ENCODE data around the gene DNAJC2. TPM values are rescaled to one million over a fixed set of nuclear protein-coding genes. Genes with fewer than 3 reads are reported as not detected.

Gene DNAJC2
- total and polyA plus RNA-seq, 2 donors: 26.5 to 35.8 TPM

DNA sequence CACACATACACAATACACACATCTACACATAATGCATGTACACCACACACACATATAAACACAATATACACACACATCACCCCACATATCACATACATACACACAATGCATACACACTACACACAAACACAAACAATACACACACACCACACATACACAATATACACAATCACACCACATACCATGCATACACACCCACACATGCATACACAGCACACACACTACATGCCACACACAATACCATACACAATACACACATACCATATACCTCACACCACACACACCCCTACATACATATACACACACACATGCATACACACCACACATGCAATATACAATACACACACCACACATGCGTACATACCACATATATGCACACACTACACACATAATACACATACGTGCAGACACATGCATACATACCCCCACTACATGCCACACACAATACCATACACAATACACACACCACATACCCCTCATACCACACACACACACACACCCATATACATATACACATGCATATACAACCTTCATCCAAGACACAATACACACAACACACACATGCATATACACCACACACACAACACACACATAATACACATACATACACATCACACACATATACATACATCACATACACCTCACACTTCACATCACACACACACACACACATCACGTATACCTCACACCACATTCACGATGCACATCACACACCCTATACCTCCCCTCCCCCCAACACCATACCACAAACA lies 36.9 kb upstream of the DNAJC2 start:
- no peak for DNase-seq (ENCODE audit: low read depth in 6 of 9, low spot score in 9 of 9)
- H3K27ac ChIP-seq (ENCODE audit: low read depth in 1 of 2, low read length in 1 of 2): no peak overlapping the region
- 97% methylated on average over 4 of the region's 4 CpGs for WGBS
- H3K27me3 ChIP-seq (ENCODE audit: control insufficient read depth in 2 of 2, insufficient read depth in 1 of 2, low read length in 1 of 2): no peaks in the 10 kb centered on the region
- no peaks in the 10 kb centered on the region for H3K9me3 ChIP-seq (ENCODE audit: control insufficient read depth in 2 of 2, insufficient read depth in 1 of 2, low read length in 1 of 2)
- H3K4me1 ChIP-seq (ENCODE audit: control insufficient read depth in 2 of 2, insufficient read depth in 2 of 2, low read length in 2 of 2): no peaks in the 10 kb centered on the region
- no peak overlapping the region for H3K4me3 ChIP-seq (ENCODE audit: low read length in 2 of 2)
- H3K36me3 ChIP-seq (ENCODE audit: control insufficient read depth in 2 of 2, insufficient read depth in 2 of 2, low read length in 1 of 2): no peaks in the 10 kb centered on the region

DNA sequence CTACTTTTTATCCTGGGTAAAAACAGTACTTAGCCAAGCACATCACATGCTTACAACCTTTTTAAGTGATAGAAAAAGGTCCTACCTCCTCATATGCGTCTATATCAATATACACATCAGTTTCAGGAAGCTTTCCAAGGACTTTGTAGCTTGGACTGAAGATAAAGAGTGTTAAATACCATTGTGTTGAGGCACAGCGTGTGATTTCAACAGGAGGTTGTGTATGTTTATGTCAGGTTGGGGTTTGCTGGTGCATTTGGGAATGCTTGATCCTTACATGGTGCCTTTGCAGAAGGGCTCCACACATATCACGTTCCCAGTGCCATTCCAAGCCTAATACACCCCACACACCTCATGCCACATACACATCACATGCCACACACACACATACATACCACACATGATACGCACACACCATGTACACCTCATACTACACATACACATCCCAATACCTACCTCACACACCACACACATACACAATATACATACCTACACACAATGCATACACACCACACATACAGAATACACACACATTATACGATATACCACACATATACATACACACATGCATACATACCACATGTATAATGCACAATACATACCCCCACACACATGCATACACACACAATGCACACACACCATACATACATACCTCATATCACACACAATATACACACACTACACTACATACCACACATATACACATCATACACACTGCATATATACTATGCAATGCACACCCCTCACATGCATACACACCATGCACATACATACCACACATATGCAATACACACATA lies 36.0 kb upstream of the DNAJC2 start:
- H3K4me3 ChIP-seq (ENCODE audit: low read length in 2 of 2): no peak overlapping the region
- no peak overlapping the region for H3K27ac ChIP-seq (ENCODE audit: low read depth in 1 of 2, low read length in 1 of 2)
- no peaks in the 10 kb centered on the region for H3K36me3 ChIP-seq (ENCODE audit: control insufficient read depth in 2 of 2, insufficient read depth in 2 of 2, low read length in 1 of 2)
- H3K27me3 ChIP-seq (ENCODE audit: control insufficient read depth in 2 of 2, insufficient read depth in 1 of 2, low read length in 1 of 2): no peaks in the 10 kb centered on the region
- no peaks in the 10 kb centered on the region for H3K4me1 ChIP-seq (ENCODE audit: control insufficient read depth in 2 of 2, insufficient read depth in 2 of 2, low read length in 2 of 2)
- no peak for DNase-seq (ENCODE audit: low read depth in 6 of 9, low spot score in 9 of 9)
- 85% methylated on average over 5 of the region's 5 CpGs for WGBS
- no peaks in the 10 kb centered on the region for H3K9me3 ChIP-seq (ENCODE audit: control insufficient read depth in 2 of 2, insufficient read depth in 1 of 2, low read length in 1 of 2)

DNA sequence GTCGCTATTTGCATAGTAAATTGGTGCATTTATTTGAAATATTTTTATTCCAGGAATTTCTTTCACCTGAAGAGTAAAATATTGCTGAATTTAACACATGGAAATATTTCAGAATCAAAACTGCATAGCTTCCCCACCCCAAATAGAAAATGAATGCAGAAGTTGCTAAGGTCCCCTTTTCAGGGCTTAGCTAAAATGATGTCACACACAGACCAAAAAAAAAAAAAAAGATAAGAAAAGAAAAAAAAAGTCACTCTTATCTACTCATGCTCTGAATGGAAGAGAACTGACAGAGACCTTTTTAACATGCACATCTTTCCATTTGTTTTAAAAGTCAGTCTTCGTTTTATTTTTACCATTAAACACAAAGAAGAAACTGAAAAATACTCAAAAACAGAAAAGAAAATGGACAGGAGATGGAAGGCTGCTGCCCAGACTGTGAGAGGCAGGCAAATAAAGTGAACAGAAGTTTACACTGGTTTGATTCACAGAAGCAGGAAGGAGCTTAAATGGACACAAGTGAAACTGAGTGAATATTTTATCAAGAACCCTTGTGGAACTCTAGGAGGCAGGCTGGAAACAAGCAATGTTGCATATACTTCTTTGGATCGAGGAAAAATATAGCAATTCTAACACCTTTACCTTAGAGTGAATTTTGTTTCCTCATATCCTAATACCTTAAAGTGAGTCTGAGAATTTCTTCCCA lies 34.9 kb upstream of the DNAJC2 start:
- Histone ChIP-seq H3K4me3 (ENCODE audit: low read length in 2 of 2) (no peak overlapping the region), H3K27me3 (ENCODE audit: control insufficient read depth in 2 of 2, insufficient read depth in 1 of 2, low read length in 1 of 2) (no peaks in the 10 kb centered on the region), H3K36me3 (ENCODE audit: control insufficient read depth in 2 of 2, insufficient read depth in 2 of 2, low read length in 1 of 2) (no peaks in the 10 kb centered on the region), H3K9me3 (ENCODE audit: control insufficient read depth in 2 of 2, insufficient read depth in 1 of 2, low read length in 1 of 2) (no peaks in the 10 kb centered on the region), H3K27ac (ENCODE audit: low read depth in 1 of 2, low read length in 1 of 2) (no peak overlapping the region), H3K4me1 (ENCODE audit: control insufficient read depth in 2 of 2, insufficient read depth in 2 of 2, low read length in 2 of 2) (no peaks in the 10 kb centered on the region)
- WGBS: 89% methylated on average over 3 of the region's 3 CpGs
- DNase-seq (ENCODE audit: low read depth in 6 of 9, low spot score in 9 of 9): no peak

DNA sequence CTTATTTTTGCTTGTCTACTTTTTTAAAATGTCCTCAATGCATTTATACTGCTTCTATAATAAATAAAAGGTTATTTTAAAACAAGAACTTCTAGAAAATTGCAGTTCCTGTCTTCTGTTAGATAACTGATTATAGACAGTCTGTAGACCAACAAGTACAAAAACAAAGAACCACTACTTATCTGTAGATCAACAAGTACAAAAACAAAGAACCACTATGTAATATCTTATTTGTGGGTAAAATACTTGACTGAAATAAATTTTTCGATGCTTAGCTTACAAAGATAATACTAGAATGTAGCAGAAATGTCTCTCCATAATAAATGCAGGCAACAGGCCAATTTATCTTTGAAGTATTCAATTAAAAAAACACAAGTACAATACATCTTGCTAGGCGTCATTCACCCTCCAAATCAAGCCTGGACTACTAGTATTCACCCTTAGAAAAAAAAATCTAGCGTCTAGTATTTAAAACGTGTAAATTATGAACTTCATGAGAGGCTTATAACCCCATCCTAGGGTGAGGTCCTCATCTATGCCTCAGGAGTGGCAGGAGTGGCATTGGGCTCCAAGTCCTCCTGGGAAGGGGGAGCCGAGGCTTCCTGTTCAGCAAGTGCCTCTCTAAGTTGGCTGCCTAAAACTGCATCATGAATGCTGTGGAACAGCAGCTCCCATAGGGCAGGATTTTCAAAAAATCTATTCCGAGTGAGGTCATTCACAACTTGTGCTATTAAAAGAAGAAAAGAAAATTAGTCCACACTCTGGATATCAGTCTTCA lies 29.5 kb upstream of the DNAJC2 start:
- DNase-seq (ENCODE audit: low read depth in 6 of 9, low spot score in 9 of 9): no peak
- no peak overlapping the region for H3K4me3 ChIP-seq (ENCODE audit: low read length in 2 of 2)
- no peaks in the 10 kb centered on the region for H3K4me1 ChIP-seq (ENCODE audit: control insufficient read depth in 2 of 2, insufficient read depth in 2 of 2, low read length in 2 of 2)
- 74% methylated on average over 6 of the region's 6 CpGs for WGBS
- no peaks in the 10 kb centered on the region for H3K36me3 ChIP-seq (ENCODE audit: control insufficient read depth in 2 of 2, insufficient read depth in 2 of 2, low read length in 1 of 2)
- no peaks in the 10 kb centered on the region for H3K27me3 ChIP-seq (ENCODE audit: control insufficient read depth in 2 of 2, insufficient read depth in 1 of 2, low read length in 1 of 2)
- H3K9me3 ChIP-seq (ENCODE audit: control insufficient read depth in 2 of 2, insufficient read depth in 1 of 2, low read length in 1 of 2): no peaks in the 10 kb centered on the region
- H3K27ac ChIP-seq (ENCODE audit: low read depth in 1 of 2, low read length in 1 of 2): no peak overlapping the region

DNA sequence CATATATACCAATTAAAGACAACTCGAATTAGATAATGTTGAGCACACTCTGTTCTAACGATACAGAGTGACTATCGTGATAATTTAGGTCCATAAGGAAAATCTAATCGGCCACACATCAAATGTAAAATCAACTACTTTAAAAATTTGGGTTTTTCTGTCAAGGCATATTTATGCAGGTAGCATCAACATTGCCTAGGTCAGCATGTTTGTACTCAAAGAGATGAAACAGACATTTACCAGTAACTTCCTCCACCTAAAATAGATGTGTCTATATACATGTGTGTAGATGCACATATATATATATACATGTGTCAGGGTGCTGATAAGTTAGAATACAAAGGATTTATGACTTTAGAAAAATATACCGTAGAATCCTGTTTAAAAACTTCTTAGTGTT lies 24.9 kb upstream of the DNAJC2 start:
- no peak overlapping the region for H3K4me3 ChIP-seq (ENCODE audit: low read length in 2 of 2)
- H3K4me1 ChIP-seq (ENCODE audit: control insufficient read depth in 2 of 2, insufficient read depth in 2 of 2, low read length in 2 of 2): no peaks in the 10 kb centered on the region
- H3K27ac ChIP-seq (ENCODE audit: low read depth in 1 of 2, low read length in 1 of 2): no peak overlapping the region
- WGBS: over 99% methylated on average over 5 of the region's 5 CpGs
- no peaks in the 10 kb centered on the region for H3K9me3 ChIP-seq (ENCODE audit: control insufficient read depth in 2 of 2, insufficient read depth in 1 of 2, low read length in 1 of 2)
- no peak for DNase-seq (ENCODE audit: low read depth in 6 of 9, low spot score in 9 of 9)
- peaks cover 17 to 37% of the 10 kb centered on the region in 2 donors for H3K36me3 ChIP-seq (ENCODE audit: control insufficient read depth in 2 of 2, insufficient read depth in 2 of 2, low read length in 1 of 2)
- no peaks in the 10 kb centered on the region for H3K27me3 ChIP-seq (ENCODE audit: control insufficient read depth in 2 of 2, insufficient read depth in 1 of 2, low read length in 1 of 2)

DNA sequence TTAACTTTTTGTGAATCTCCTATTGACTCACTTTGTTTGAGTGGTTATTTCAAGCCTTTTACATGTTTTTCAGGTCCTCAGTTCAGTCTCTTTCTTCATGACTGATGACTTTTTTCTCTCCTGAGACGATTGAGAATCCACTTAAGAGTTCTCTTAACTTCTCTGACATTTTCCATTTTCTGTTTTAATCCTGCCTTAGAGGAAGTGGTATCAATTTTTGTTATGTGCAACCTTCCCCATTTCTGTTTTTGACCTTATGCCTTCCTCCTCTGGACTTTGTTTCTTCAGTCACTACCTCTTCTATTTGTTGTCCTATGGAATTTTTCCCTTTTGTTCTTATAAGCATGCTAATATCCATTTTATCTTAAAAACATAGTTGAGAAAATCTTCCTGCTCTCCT lies 5.2 kb upstream of the DNAJC2 start:
- Histone ChIP-seq H3K4me1 (ENCODE audit: control insufficient read depth in 2 of 2, insufficient read depth in 2 of 2, low read length in 2 of 2) (peaks cover 5 to 9% of the 10 kb centered on the region in 2 donors), H3K4me3 (ENCODE audit: low read length in 2 of 2) (no peak overlapping the region), H3K9me3 (ENCODE audit: control insufficient read depth in 2 of 2, insufficient read depth in 1 of 2, low read length in 1 of 2) (no peaks in the 10 kb centered on the region), H3K36me3 (ENCODE audit: control insufficient read depth in 2 of 2, insufficient read depth in 2 of 2, low read length in 1 of 2) (peaks cover 9 to 19% of the 10 kb centered on the region in 2 donors), H3K27me3 (ENCODE audit: control insufficient read depth in 2 of 2, insufficient read depth in 1 of 2, low read length in 1 of 2) (no peaks in the 10 kb centered on the region), H3K27ac (ENCODE audit: low read depth in 1 of 2, low read length in 1 of 2) (no peak overlapping the region)
- no peak for DNase-seq (ENCODE audit: low read depth in 6 of 9, low spot score in 9 of 9)
- 64% methylated on average over 1 of the region's 1 CpG for WGBS

DNA sequence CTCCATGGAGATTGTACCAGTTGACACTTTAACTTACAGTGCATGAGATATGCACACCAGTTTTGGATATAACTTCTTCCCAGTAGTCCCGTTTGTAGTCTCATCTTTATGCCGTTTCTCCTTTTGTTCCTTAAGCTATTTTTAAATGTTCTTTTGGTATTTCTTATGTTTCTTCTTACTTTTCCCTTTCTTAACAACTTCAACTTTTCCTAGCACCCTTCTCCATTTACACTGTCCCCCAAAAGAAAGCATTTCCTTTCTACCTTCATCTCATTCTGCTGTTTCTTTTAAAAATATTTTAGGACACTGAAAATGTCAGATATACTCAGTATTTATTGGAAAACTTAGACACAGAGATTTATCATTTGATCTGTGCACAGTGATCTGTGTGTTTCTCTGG lies 4.4 kb upstream of the DNAJC2 start:
- no peak overlapping the region for H3K27ac ChIP-seq (ENCODE audit: low read depth in 1 of 2, low read length in 1 of 2)
- H3K4me1 ChIP-seq (ENCODE audit: control insufficient read depth in 2 of 2, insufficient read depth in 2 of 2, low read length in 2 of 2): peaks cover 5 to 9% of the 10 kb centered on the region in 2 donors
- no peaks in the 10 kb centered on the region for H3K27me3 ChIP-seq (ENCODE audit: control insufficient read depth in 2 of 2, insufficient read depth in 1 of 2, low read length in 1 of 2)
- WGBS: 67% methylated on average over 2 of the region's 2 CpGs
- no peak for DNase-seq (ENCODE audit: low read depth in 6 of 9, low spot score in 9 of 9)
- H3K4me3 ChIP-seq (ENCODE audit: low read length in 2 of 2): peak overlapping the region; percentile 90 to 99
- H3K36me3 ChIP-seq (ENCODE audit: control insufficient read depth in 2 of 2, insufficient read depth in 2 of 2, low read length in 1 of 2): peaks cover 9 to 15% of the 10 kb centered on the region in 2 donors
- H3K9me3 ChIP-seq (ENCODE audit: control insufficient read depth in 2 of 2, insufficient read depth in 1 of 2, low read length in 1 of 2): no peaks in the 10 kb centered on the region

DNA sequence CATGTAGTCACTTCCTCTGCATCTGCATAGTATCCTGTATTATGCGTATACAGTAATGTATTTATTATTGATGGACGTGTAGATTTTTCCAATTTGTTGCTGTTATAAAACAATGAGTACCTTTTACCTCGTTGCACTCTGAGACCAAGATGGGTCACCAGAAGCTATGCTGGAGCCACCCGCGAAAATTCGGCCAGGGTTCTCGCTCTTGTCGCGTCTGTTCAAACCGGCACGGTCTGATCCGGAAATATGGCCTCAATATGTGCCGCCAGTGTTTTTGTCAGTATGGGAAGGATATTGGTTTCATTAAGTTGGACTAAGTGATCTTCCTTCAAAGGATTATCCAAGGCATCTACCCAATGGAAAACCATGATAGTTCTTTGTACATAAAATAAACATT lies 3.9 kb upstream of the DNAJC2 start:
- peaks cover 8 to 9% of the 10 kb centered on the region in 2 donors for H3K4me1 ChIP-seq (ENCODE audit: control insufficient read depth in 2 of 2, insufficient read depth in 2 of 2, low read length in 2 of 2)

More for the DNA sequence above, 3.9 kb upstream of the DNAJC2 start:
- Histone ChIP-seq H3K27me3 (ENCODE audit: control insufficient read depth in 2 of 2, insufficient read depth in 1 of 2, low read length in 1 of 2) (no peaks in the 10 kb centered on the region), H3K27ac (ENCODE audit: low read depth in 1 of 2, low read length in 1 of 2) (no peak overlapping the region), H3K4me3 (ENCODE audit: low read length in 2 of 2) (peak overlapping the region; percentile 90 to 99), H3K9me3 (ENCODE audit: control insufficient read depth in 2 of 2, insufficient read depth in 1 of 2, low read length in 1 of 2) (no peaks in the 10 kb centered on the region), H3K36me3 (ENCODE audit: control insufficient read depth in 2 of 2, insufficient read depth in 2 of 2, low read length in 1 of 2) (peaks cover 9 to 15% of the 10 kb centered on the region in 2 donors)
- 13% methylated on average over 13 of the region's 13 CpGs for WGBS
- peak in 1 of 9 donors; percentile 14 for DNase-seq (ENCODE audit: low read depth in 6 of 9, low spot score in 9 of 9)
